RWPE1 (cell line): ENCODE data around the gene DDHD1.

ENCODE experiments used
- CTCF ChIA-PET: fragments of 350-600 bp; sonication (Branson Sonifier 250); formaldehyde crosslinking; extraction: SDS; loops from one replicate; lab custom pipeline; 2021; lab: Yijun Ruan, JAX
- POLR2A ChIA-PET: fragments of 400-600 bp; formaldehyde crosslinking; extraction: SDS; loops from one replicate; lab custom pipeline; 2020; ENCODE audit warnings: antibody characterized with exemption; ENCODE audit not compliant: low non-redundant PET; lab: Yijun Ruan, JAX
- DNase-seq: peaks from one replicate; pipeline ENCODE4 v3.0.0; 2012; ENCODE audit warnings: low spot score
- H3K27ac ChIP-seq: fragments of 450-650 bp; 2 replicates; pipeline ENCODE4 v1.5.1; 2017
- CTCF ChIP-seq: fragments of 450-650 bp; conservative IDR thresholded peaks from 2 replicates; pipeline ENCODE4 v1.5.1; 2017; ENCODE audit warnings: low read depth, mild to moderate bottlenecking

Gene DDHD1

DNA sequence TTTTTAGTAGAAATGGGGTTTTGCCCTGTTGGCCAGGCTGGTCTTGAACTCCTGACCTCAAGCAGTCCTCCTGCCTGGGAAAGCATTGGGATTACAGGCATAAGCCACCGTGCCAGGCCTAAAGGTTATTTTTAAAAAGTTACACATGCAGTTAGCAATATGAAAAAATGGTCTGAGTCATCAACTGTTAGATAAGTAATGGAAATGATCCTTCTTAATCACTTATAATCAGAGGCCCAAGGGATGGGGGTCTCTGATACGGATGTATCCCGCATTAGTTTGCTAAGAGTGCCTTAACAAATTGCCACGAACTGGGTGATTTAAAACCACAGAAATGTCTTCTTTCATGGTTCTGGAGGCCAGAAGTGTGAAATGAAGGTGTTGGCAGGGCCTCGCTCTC is 148.1 kb downstream of the DDHD1 start:
- H3K27ac ChIP-seq, result no peak overlapping the region
- no peak for DNase-seq
- CTCF ChIA-PET, result no interaction called here
- POLR2A ChIA-PET, result no interaction called here
- TF ChIP-seq CTCF, result no peak

GRCh38 chr14:53003776-53004175 is 149.3 kb downstream of the DDHD1 start:
- POLR2A ChIA-PET, result no interaction called here
- CTCF ChIA-PET, result no interaction called here
- H3K27ac ChIP-seq, result no peak overlapping the region
- no peak for TF ChIP-seq CTCF
- no peak for DNase-seq

DNA sequence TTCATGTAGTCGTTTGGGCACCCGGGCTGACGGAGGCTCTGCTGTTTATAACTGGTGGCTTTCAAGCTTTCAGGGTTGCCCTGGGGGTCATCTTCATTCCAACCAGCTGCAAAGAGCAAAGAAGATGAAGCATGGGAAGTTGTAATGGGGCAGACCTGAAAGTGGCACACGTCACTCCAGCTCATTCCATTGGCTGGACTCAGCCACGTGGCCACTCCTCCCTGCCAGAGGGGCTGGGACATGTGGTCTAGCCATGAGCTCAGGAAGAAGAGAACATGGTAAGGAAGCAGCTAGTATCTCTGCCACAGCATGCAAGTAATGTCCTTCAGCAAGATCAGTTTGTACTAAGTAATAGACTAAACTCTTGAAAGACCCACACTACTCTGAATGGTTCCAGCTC is 150.5 kb downstream of the DDHD1 start:
- no peak for DNase-seq
- no peak for TF ChIP-seq CTCF
- ChIA-PET CTCF (interaction anchor here (0.7 kb wide), 1 partner anchor 8 kb away, joined by 3 read pairs; no protein-coding TSS in a partner anchor), POLR2A (no interaction called here)
- H3K27ac ChIP-seq, result no peak overlapping the region

- CTCF ChIA-PET, result no interaction called here
- DNase-seq, result no peak
- no peak for TF ChIP-seq CTCF
- no peak overlapping the region for H3K27ac ChIP-seq
- POLR2A ChIA-PET, result no interaction called here
These were observed 151.2 kb downstream of the DDHD1 start for GRCh38 chr14:53001787-53002378.

DNA sequence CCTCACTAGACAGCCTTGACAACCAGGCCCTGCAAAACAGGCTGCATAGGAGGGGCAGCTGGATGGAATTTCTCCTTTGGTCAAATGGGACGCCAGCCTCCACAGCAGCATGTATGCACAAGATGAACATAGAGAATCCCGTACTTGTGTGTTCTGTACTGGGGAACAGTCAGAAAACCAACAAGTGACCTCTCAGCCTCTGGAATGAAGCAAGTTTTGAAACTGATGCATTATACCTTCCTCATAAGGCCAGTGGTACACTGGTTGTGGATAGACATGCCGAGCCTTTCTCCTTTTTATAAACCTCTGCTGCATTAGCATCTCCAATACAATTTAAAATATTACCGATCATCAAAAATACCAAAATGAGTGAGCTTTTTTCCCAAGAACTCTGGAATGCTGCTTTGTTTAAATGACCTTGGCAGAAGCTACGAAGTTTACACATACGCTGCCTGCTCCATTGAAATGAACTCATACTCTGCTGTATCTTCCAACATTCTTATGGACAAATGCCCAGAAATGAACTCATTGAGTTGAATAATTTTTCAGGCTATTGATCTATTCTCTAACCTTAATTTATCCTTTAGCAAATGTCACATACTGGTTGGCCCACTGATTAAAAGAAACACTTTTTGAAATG is 154.6 kb downstream of the DDHD1 start:
- ChIA-PET POLR2A (no interaction called here), CTCF (no interaction called here)
- no peak for TF ChIP-seq CTCF
- H3K27ac ChIP-seq, result no peak overlapping the region
- no peak for DNase-seq

GRCh38 chr14:52996493-52996892 is 156.6 kb downstream of the DDHD1 start:
- ChIA-PET POLR2A (no interaction called here), CTCF (interaction anchor here (1.1 kb wide), 1 partner anchor 12 kb away, joined by 3 read pairs; no protein-coding TSS in a partner anchor)
- no peak overlapping the region for H3K27ac ChIP-seq
- no peak for DNase-seq
- no peak for TF ChIP-seq CTCF
